Right lobe of liver (tissue), 4 donors: ENCODE results near the gene PEAR1.

Source experiments
- CTCF ChIP-seq, 4 donors: fragments of 200-600 bp in 3 of 4; fragments of 450-650 bp in 1 of 4; IDR thresholded peaks; one replicate each; pipeline versions ENCODE4 v1.5.1 to v1.8.0; 2016 to 2022; ENCODE audit warnings: antibody characterized with exemption in 4 of 4, mild to moderate bottlenecking in 2 of 4
- POLR2A ChIP-seq: fragments of 450-650 bp; IDR thresholded peaks from one replicate; pipeline ENCODE4 v1.6.1; 2017; ENCODE audit warnings: antibody characterized with exemption, mild to moderate bottlenecking
- donor health status: DM: no; HTN: no; CAD: no.
- donor health status: DM: no; HTN: no; CAD: no.
- donor health status: DM: no; HTN: yes; CAD: no.

GRCh38 chr1:156944848-156945247 is 51.3 kb downstream of the PEAR1 start:
- TF ChIP-seq CTCF (IDR thresholded peaks at IDR 0.05): no peak
- TF ChIP-seq POLR2A: no peak
